Fibroblast of peridontal ligament (primary cell): ENCODE data around the gene TTC39B.

Source experiments
- DNase-seq: peaks from one replicate; pipeline ENCODE4 v3.0.0-alpha.2; 2010; ENCODE audit errors: extremely low read depth

Gene TTC39B

DNA sequence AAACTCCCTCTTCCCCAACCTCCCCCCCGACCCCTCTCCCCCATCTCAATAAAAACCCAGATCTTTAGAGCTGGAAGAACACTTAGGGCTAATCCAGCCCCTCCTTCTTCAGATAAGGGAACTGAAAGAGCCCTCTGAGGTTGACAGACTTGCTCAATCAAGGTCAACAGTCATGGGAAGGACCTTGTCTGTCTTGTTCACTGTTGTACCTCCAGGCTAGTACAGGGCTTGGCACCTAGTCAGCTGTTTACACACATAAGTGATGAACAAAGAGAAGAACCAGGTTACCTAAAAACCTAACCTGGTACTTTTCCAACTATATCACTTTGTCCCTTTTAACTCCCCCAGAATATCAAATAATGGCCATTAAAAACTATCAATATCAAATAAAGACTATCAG lies 2.4 kb downstream of the TTC39B start:
- no peak for DNase-seq

- DNase-seq: no peak
Measured at GRCh38 chr9:15300218-15300617, 6.8 kb downstream of the TTC39B start.

DNA sequence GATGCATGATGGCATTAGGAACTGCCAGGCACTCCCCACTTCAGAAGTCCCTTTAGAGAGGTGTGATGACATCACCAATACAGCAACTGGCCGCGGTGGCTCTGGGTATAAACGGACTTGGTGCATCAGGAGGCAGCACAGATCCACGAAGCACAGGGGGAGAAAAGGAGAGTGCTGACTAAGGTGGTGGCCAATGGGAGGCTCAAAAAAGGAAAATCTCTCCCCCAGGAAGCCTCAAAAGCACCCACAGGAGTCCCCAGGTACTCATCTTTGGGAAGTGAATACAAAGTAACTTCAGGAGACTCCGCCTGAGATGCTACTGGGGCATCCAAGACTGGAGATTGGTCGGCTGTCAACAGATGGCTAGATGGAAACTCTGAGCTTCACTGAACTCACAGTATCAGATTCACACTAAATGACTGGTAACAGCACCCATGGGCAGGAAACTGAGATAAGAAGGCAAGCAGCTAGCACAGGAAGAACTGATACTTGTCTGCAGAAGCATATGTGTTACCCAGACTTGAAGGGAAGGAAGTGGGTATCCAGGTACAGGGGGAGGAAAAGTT lies 7.6 kb downstream of the TTC39B start:
- no peak for DNase-seq

DNA sequence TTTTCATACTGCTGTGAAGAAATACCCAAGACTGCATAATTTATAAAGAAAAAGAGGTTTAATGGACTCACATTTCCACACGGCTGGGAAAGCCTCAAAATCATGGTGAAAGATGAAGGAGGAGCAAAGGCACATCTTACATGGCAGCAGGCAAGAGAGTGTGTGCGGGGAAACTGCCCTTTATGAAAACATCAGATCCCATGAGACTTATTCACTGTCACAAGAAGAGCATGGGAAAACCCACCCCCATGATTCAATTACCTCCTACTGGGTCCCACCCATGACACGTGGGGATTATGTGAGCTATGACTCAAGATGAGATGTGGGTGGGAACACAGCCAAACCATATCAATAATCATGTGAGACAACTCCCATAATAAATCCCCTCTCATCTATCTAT lies 8.7 kb downstream of the TTC39B start:
- no peak for DNase-seq

DNA sequence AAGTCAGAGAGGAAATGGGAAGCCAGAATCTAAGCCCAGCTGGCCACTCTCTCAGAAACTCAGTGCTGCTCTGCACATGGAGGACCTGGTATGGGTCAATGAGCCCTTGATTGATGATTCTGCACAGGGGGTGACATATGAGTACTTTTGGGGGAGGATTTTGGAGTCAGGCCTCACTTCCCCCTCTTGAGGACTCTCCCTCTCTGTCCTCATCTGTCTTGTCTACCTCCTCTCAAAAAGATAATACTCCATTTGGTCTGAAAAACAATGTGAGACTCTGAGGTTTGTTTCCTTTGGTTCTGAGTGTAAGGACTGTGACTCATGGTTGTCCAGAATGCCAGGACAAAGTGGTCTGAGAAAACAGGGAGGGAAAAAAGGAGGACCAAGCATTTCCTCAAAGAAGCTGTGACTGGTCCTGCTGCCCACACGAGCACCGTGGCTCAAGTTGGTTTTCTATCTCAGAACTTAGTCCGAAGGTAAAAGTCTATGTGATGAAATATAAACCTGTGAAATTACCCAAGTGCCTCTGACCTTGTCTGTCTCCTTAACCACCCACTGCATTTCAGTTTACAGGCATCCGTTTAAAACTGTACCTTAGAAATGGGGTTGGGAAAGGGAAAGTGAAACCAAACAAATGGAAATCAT lies 11.1 kb downstream of the TTC39B start:
- peak; percentile 76 for DNase-seq

DNA sequence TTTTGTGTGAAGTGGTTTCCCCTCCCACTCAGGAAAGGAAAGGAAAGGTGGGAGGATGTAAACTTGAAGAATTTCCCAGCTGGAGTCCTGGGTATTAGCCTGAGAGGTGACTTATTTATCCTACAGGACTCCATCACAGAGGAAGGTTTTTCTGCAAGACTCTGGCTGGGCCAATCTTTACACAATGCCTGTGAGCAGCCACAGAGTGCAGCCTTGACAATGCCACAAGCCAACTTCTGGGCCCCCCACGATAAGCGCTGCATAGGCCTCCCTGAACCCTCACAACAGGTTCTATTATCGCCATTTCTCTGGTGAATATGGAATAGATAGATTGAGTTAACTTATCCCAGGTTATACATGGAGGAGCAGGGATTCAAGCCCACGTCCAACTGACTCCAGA lies 12.4 kb downstream of the TTC39B start:
- no peak for DNase-seq

DNA sequence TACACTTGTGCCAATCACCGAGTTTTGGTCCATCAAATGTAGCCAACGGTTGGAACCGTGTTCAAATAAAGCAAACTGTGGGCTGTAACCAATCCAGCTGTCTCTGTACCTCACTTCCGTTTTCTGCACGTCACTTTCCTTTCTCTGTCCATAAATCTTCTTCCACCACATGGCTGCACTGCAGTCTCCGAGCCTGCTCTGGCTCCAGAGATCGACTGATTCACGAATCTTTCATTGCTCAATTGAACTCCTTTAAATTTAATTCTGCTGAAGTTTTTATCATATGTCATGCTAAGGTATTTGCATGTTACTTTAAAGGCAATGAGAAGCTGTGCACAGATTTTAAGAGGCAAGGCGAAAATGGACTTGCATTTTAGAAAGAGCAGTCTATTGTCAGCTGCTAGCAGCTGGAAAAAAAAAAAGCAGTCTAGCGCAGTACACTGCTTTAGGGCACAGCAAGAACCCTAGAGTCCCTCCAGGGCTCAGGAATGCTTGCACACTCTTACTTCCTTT lies 13.2 kb downstream of the TTC39B start:
- DNase-seq: peak; percentile 38

DNA sequence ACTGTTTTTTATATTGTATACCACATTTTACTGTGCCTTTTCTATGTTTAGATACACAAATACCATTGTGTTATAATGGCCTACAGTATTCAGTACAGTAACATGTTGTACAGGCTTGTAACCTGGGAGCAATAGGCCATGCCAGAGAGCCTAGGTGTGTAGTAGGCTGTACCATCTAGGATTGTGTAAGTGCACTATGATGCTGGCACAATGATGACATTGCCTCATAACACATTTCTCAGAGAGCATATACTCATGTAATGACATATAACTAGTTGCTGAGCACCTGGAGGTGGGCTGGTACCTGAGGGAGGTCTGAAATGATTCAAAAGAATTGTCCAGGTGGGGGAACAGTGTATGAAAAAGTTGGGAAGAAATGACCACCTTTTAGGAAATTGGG lies 13.9 kb downstream of the TTC39B start:
- DNase-seq: no peak

DNA sequence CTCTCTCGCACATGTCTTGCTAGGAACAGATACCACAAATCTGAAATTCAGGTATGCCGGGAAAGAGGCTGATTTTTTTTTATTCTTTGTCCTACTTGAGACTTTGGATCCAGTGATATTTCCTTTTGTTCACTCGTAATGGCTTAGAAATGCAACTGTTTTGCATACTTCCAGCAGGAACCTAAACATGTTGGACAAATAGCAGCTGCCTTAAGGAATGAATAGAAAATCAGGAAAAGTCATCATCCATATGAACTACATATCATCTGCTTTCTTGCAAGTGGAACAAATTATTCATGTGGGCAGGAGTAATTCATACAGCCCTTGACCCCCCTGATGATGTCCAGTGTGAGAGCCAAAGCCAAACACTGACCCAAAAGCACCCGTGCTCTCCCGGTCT lies 17.4 kb downstream of the TTC39B start:
- no peak for DNase-seq

DNA sequence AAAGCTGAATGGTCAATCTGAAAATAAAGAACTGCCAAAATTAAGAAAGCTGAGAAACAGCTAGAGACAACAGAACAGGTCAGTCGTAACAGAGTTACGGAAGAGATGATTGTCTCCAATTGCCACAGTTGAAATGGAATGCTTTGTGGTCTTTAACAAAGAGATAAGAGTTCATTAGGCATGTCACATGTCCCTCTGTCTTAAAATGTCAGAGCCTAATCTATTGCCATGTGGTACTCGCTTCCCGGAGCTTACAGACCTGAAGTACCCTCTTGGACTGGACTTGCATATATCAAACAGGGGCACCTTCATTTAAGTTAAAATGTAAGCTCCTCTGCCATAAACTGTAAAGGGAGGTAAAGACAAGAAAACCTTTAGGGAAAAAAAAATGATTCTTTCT lies 19.7 kb downstream of the TTC39B start:
- no peak for DNase-seq

GRCh38 chr9:15286161-15286821 lies 20.7 kb downstream of the TTC39B start:
- DNase-seq: no peak

DNA sequence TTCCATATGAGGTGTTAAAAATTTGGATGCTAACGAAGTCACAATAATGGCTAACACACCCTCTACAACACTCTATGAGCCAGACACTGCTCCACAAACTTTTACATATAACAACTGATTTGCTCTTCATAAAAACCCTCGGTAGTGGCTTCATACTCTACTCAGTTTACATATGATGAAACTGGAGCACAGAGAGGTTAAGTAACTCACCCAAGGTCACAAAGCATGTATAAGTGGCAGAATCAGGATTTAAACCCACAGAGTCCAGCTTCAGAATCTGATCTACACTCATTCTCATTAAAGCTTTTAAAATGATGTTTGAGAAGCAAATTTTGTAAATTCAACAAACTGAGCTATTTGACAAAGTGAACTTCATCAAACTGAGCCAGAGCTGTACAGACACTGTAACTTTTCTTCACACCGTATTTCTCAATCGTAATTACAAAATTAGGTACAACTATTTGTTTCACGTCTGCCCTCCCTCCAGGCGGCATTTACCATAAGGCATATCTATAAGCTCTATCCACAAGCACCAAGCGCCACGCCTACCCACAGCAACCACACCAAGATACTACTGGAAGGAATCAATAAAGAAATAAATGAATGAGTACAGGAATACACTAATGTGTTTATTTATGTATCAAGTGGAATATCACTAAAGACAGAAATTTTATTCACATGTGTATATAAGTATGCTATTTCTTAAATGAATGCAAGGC lies 24.3 kb downstream of the TTC39B start:
- no peak for DNase-seq

DNA sequence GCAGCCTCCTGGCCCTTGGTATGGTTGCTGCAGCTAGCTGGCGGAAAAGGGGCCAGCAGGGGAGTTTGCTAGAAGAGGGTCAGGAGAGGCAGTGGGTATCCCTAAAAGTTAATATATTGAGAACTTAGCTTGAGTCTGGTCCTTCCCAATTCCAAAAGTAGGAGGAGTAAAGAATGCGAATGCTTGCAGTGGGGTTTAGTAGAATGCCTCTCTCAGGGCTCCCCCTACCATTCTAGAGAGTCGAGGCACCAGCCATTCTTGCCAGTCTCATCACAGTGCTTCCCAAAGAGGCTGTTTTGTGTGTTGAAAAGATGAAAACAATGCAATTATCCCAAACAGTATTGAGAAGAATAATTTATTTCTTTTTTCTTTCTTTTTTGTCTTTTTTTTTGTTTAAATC lies 26.4 kb downstream of the TTC39B start:
- DNase-seq: no peak

DNA sequence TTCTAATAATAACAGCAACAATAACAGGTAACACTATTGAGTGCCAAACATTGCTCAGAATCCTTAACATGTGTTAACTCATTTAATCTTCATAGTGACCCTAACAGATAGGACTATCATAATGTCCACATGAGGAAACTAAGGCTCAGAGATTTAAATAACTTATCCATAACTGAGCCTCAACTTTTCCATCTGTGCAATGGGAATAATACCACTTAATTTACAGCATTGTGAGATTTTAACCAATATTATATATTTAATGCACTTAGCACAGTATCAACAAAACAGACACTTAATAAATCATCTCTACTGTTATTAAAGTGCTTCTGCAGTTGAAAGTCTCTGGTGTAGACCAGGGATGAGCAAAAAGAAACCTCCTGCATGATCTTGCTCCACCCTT lies 28.2 kb downstream of the TTC39B start:
- DNase-seq: no peak

DNA sequence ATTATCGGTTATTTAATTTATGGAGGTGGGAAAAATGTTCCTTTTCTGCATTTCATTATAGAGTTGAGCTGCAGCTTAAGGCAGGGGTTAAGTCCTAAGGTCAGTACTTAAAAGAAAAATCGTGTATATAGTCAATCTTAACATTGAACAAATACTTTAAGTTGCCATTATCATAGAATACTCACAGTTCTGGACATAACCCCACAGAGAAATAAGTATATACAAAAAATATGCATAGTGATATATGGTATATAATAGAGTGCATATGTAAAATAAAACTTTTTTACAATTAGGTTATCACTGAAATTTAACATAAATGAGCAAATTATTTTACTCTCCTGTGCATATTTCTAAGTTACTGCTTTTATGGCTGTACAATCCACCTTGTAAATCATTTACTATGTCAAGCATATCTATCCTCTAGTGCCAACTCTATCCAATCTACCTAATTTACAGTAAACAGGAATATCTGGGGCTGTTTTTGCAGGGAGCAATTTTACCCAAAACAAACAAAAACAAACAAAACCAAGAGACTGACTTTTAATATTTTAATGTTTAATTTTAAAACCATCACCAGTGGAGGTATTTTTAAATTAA lies 28.8 kb downstream of the TTC39B start:
- no peak for DNase-seq

GRCh38 chr9:15277400-15278090 lies 29.5 kb downstream of the TTC39B start:
- DNase-seq: peak; percentile 64

DNA sequence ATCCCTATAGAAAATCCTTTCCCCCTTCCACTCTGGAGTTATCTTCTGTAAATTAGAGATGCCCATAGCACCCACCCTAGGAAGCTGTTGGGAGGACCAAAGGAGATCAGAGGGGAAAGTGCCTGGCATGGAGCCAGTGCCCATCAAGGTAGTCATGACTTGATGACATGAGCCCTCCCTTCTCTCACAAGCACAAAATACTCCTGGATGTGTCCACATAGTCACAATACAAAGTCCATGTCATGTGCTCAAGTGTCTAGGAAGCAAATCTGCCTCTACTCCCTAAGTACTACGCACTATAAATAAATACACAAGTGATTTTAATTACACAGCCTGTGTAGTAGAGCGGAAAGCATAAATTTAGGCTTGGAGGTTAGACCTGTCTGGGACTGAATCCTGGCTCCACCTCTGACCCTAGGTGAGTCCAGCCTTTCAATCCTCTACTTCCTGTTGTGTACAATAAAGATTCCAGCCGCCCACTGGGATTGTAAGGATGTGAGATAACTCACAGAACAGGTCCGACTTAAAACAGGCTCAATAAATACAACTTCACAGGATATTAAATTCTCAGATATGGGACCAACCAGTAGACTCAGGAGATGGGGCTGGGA lies 30.6 kb downstream of the TTC39B start:
- DNase-seq: no peak

DNA sequence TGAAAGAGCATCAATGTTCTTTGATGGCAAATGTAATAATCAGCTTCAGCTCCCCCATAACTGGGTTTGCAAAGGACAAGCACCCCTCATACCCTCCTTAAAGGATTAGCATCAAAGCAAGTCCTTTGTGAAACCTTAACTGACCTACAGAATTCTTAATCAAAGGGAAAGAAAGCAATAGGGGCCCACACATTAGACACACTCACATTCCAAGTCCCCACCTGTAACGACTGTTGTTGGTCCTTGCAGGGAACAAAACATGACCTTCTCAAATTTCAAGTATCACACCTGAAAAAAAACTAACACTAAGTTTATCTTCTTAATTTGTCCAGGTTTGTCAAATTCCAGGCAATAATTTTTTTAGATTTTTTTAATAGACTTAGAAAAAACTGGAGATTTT lies 32.6 kb downstream of the TTC39B start:
- no peak for DNase-seq

DNA sequence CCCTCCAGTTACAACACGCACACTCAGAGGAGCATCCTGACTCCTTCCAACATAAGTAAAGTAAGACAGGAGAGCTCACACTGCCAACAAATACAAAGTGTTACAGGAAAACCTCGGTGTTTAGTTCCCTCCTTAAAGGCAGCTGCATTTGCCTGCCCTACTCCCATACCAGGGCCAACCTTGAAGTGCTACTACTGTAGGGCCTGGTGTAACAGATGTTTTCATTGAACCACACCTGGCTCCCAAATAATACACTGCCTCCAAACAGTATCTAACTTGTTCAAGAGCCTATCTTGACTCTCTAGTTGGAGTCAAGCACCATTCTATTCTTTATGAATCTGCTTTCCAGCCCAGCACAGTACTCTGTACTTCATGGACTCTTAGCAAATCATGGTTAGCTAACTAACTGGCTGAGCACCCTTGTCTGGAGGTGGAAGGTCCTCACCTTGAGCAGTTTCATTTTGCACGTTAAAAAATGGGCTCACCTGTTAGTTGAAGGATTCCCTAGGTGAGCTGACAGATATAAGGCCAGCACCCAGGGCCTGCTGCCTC lies 34.6 kb downstream of the TTC39B start:
- no peak for DNase-seq

DNA sequence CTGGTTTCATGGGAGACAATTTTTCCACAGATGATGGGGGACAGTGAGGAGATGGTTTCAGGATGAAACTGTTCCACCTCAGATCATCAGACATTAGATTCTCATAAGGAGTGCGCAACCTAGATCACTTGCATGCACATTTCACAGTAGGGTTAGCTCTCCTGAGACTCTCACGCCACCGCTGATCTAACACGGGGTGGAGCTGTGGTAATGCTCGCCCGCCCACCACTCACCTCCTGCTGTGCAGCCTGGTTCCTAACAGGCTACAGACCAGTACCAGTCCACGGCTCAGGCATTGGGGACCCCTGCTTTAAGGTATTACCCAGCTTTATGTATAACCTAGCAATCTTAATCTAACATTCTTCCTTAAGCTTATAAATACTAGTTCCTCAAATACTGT lies 35.6 kb downstream of the TTC39B start:
- no peak for DNase-seq

DNA sequence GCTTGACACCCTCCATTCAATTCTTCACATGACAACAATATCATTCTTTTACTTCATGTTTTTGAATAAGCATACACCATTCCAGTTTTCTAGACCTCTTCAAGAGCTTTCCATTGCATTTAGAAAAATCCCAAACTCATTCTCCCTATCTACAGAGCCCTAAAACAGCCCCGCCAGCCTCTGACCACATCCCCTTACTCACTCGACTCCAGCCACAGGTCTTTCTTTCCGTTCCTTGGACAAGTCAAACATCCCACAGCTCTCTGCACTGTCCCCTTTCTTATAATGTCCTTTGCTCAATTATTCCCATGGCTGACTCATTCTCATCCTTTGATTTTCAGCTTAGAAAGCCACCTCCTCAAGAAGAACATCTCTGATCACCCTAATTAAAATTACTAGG lies 38.2 kb downstream of the TTC39B start:
- no peak for DNase-seq
